Neural cell (in vitro differentiated cells): ENCODE measurements around the gene RASIP1. TPM values are rescaled to one million over a fixed set of nuclear protein-coding genes. Genes with fewer than 3 reads are reported as not detected.

ENCODE experiments used
- polyA plus RNA-seq: library from polyadenylated mRNA; depleted of rRNA; stranded (reverse); fragments of >200 nt; gene quantifications from 2 replicates; pipeline ENCODE4 v1.2.3, GENCODE V29; 2014

RASIP1 gene
- polyA plus RNA-seq, 1 donor from 2014 or later, result not detected

Other genes with a start within 250 kb of the RASIP1 start
- 8.1 and 17.1 TPM in 2 replicates for gene LMTK3, start 228.8 kb downstream of the RASIP1 start, polyA plus RNA-seq
- not detected in 2 replicates for gene SULT2B1, start 188.4 kb downstream of the RASIP1 start, polyA plus RNA-seq
- gene SPACA4, start 133.9 kb downstream of the RASIP1 start, polyA plus RNA-seq, result not detected in 2 replicates
- gene FAM83E, start 125.5 kb downstream of the RASIP1 start, polyA plus RNA-seq, result 0.73 and 1.2 TPM in 2 replicates
- 2,102 and 2,180 TPM in 2 replicates for gene RPL18, start 121.4 kb downstream of the RASIP1 start, polyA plus RNA-seq
- 22.6 and 32.6 TPM in 2 replicates for gene SPHK2, start 121.1 kb downstream of the RASIP1 start, polyA plus RNA-seq
- gene DBP, start 103.2 kb downstream of the RASIP1 start, polyA plus RNA-seq, result 1.0 and 3.6 TPM in 2 replicates
- gene CA11, start 94.4 kb downstream of the RASIP1 start, polyA plus RNA-seq, result 105 and 108 TPM in 2 replicates
- gene NTN5, start 67.6 kb downstream of the RASIP1 start, polyA plus RNA-seq, result 1.0 TPM in 1 of 2 replicates, not detected in the other
- not detected in 2 replicates for gene FUT2, start 44.6 kb downstream of the RASIP1 start, polyA plus RNA-seq
- gene MAMSTR, start 20.9 kb downstream of the RASIP1 start, polyA plus RNA-seq, result 0.36 and 0.96 TPM in 2 replicates
- gene IZUMO1, start 6.3 kb upstream of the RASIP1 start, polyA plus RNA-seq, result not detected in 2 replicates
- 0.15 and 0.26 TPM in 2 replicates for gene FUT1, start 12.0 kb upstream of the RASIP1 start, polyA plus RNA-seq
- gene FGF21, start 14.9 kb upstream of the RASIP1 start, polyA plus RNA-seq, result not detected in 2 replicates
- gene BCAT2, start 70.4 kb upstream of the RASIP1 start, polyA plus RNA-seq, result 19.5 and 28.5 TPM in 2 replicates
- gene HSD17B14, start 95.9 kb upstream of the RASIP1 start, polyA plus RNA-seq, result 0.40 and 0.44 TPM in 2 replicates
- not detected in 2 replicates for gene PLEKHA4, start 128.0 kb upstream of the RASIP1 start, polyA plus RNA-seq
- 73.3 and 73.6 TPM in 2 replicates for gene PPP1R15A, start 131.8 kb upstream of the RASIP1 start, polyA plus RNA-seq
- gene TULP2, start 158.1 kb upstream of the RASIP1 start, polyA plus RNA-seq, result not detected in 2 replicates
- gene NUCB1, start 159.7 kb upstream of the RASIP1 start, polyA plus RNA-seq, result 80.0 and 83.7 TPM in 2 replicates
- gene DHDH, start 193.1 kb upstream of the RASIP1 start, polyA plus RNA-seq, result 1.4 and 4.8 TPM in 2 replicates
- 71.9 and 90.3 TPM in 2 replicates for gene BAX, start 214.3 kb upstream of the RASIP1 start, polyA plus RNA-seq
- gene FTL, start 224.7 kb upstream of the RASIP1 start, polyA plus RNA-seq, result 886 and 909 TPM in 2 replicates